IMR-90 (cell line): ENCODE measurements around the gene MPPED1. TPM values are rescaled to one million over a fixed set of nuclear protein-coding genes. Genes with fewer than 3 reads are reported as not detected.

Experiments
- ATAC-seq: fragments of 200-7000 bp; cut with Tn5 transposase; 2 replicates; pipeline ENCODE4 v1.9.1; 2020; ENCODE audit warnings: low read depth, mild to moderate bottlenecking, moderate library complexity
- BruUV-seq: library from RNA; stranded (reverse); fragments of 400-500 nt; replicated peaks from 2 replicates; lab custom pipeline; 2021; lab: Mats Ljungman, UMichigan
- CTCF ChIA-PET: fragments of 300-600 bp; formaldehyde crosslinking; extraction: SDS; loops from one replicate; lab custom pipeline; 2021; ENCODE audit warnings: antibody characterized with exemption; lab: Yijun Ruan, JAX
- POLR2A ChIA-PET: fragments of 300-600 bp; sonication (Branson Sonifier 250); formaldehyde crosslinking; loops from one replicate; lab custom pipeline; 2022; ENCODE audit warnings: antibody characterized with exemption; ENCODE audit not compliant: unreplicated experiment; lab: Charles Lee
- DNase-seq: peaks from one replicate; pipeline ENCODE4 v3.0.0; 2013
- H2AFZ ChIP-seq: replicated peaks from 2 replicates; pipeline ENCODE3; 2013; ENCODE audit warnings: low read length, mild to moderate bottlenecking; ENCODE audit not compliant: poor library complexity
- H2AK5ac ChIP-seq: 2 replicates; pipeline ENCODE4 v1.6.1; 2013; ENCODE audit warnings: low read depth, low read length, inconsistent platforms
- H2AK9ac ChIP-seq: replicated peaks from 2 replicates; pipeline ENCODE3; 2013; ENCODE audit warnings: mild to moderate bottlenecking, low read depth, low read length, moderate library complexity; ENCODE audit not compliant: poor library complexity
- H2BK120ac ChIP-seq: 2 replicates; pipeline ENCODE4 v1.6.1; 2013; ENCODE audit warnings: low read depth, low read length, inconsistent platforms
- H2BK15ac ChIP-seq: 3 replicates; pipeline ENCODE4 v1.6.1; 2013; ENCODE audit warnings: low read depth, low read length, inconsistent platforms
- H2BK20ac ChIP-seq: 2 replicates; pipeline ENCODE4 v1.6.1; 2013; ENCODE audit warnings: low read depth, mild to moderate bottlenecking, inconsistent platforms, low read length, moderate library complexity
- H2BK5ac ChIP-seq: 2 replicates; pipeline ENCODE4 v1.6.1; 2013; ENCODE audit warnings: mild to moderate bottlenecking, low read depth, low read length, inconsistent platforms; ENCODE audit not compliant: poor library complexity, severe bottlenecking
- H3K14ac ChIP-seq: replicated peaks from 2 replicates; pipeline ENCODE4 v1.6.1; 2013; ENCODE audit warnings: low read depth, low read length, inconsistent platforms
- H3K18ac ChIP-seq: 2 replicates; pipeline ENCODE4 v1.6.1; 2013; ENCODE audit warnings: low read depth, low read length, control low read depth
- H3K23ac ChIP-seq: 2 replicates; pipeline ENCODE4 v1.6.1; 2013; ENCODE audit warnings: low read depth, low read length, inconsistent platforms
- H3K27ac ChIP-seq: 2 replicates; pipeline ENCODE4 v1.5.1; 2013; ENCODE audit warnings: mild to moderate bottlenecking, control low read depth, low read length; ENCODE audit not compliant: insufficient read depth
- H3K27me3 ChIP-seq: 2 replicates; pipeline ENCODE4 v1.6.1; 2013; ENCODE audit warnings: low read length; ENCODE audit not compliant: control insufficient read depth, insufficient read depth
- H3K36me3 ChIP-seq: 2 replicates; pipeline ENCODE4 v1.6.1; 2013; ENCODE audit warnings: low read length, mixed read lengths; ENCODE audit not compliant: control insufficient read depth, insufficient read depth
- H3K4ac ChIP-seq: 2 replicates; pipeline ENCODE4 v1.6.1; 2013; ENCODE audit warnings: low read depth, low read length, inconsistent platforms
- H3K4me1 ChIP-seq: 2 replicates; pipeline ENCODE4 v1.6.1; 2013; ENCODE audit warnings: low read length, mixed read lengths; ENCODE audit not compliant: control insufficient read depth, insufficient read depth
- H3K4me2 ChIP-seq: 2 replicates; pipeline ENCODE4 v1.6.1; 2013; ENCODE audit warnings: low read depth, mild to moderate bottlenecking, control low read depth, low read length, moderate library complexity
- H3K4me3 ChIP-seq: 2 replicates; pipeline ENCODE4 v1.5.1; 2013; ENCODE audit warnings: low read depth, mild to moderate bottlenecking, control low read depth, low read length, moderate library complexity; ENCODE audit not compliant: insufficient read depth
- H3K56ac ChIP-seq: 2 replicates; pipeline ENCODE4 v1.6.1; 2013; ENCODE audit warnings: low read length, inconsistent platforms; ENCODE audit not compliant: insufficient read depth; ENCODE audit errors: extremely low read depth
- H3K79me1 ChIP-seq, 2 experiments: 2 replicates each; pipeline ENCODE4 v1.6.1; 2013; ENCODE audit warnings: low read length in 2 of 2, inconsistent platforms in 1 of 2, low read depth in 1 of 2
- H3K9ac ChIP-seq: 2 replicates; pipeline ENCODE4 v1.6.1; 2013; ENCODE audit warnings: low read depth, low read length, control low read depth
- H3K9me1 ChIP-seq: 2 replicates; pipeline ENCODE4 v1.6.1; 2013; ENCODE audit warnings: low read length, inconsistent platforms; ENCODE audit not compliant: insufficient read depth
- H3K9me3 ChIP-seq: 2 replicates; pipeline ENCODE4 v1.6.1; 2013; ENCODE audit warnings: low read length; ENCODE audit not compliant: control insufficient read depth, insufficient read depth
- H4K20me1 ChIP-seq: 2 replicates; pipeline ENCODE4 v1.6.1; 2013; ENCODE audit warnings: low read length, inconsistent platforms; ENCODE audit not compliant: insufficient read depth
- H4K5ac ChIP-seq: 2 replicates; pipeline ENCODE4 v1.6.1; 2013; ENCODE audit warnings: mild to moderate bottlenecking, low read depth, low read length, control low read depth
- H4K8ac ChIP-seq, 2 experiments: 2 replicates each; pipeline ENCODE4 v1.6.1; 2013; ENCODE audit warnings: low read depth in 2 of 2, low read length in 2 of 2, control low read depth in 1 of 2, inconsistent platforms in 1 of 2
- H4K91ac ChIP-seq: 2 replicates; pipeline ENCODE4 v1.6.1; 2013; ENCODE audit warnings: low read depth, low read length, inconsistent platforms; ENCODE audit not compliant: insufficient read depth
- BHLHE40 ChIP-seq: fragments of 150-350 bp; IDR thresholded peaks from 2 replicates; pipeline ENCODE4 v1.6.1; 2016; ENCODE audit warnings: mild to moderate bottlenecking, low read depth, low read length
- CEBPB ChIP-seq: IDR thresholded peaks from 2 replicates; pipeline ENCODE4 v1.6.1; 2012; ENCODE audit warnings: low read depth, low read length, improper control_type of control experiment
- CHD1 ChIP-seq: IDR thresholded peaks from 2 replicates; pipeline ENCODE4 v1.6.1; 2012; ENCODE audit warnings: low read depth, low read length, improper control_type of control experiment
- FOS ChIP-seq: fragments of 150-350 bp; IDR thresholded peaks from 2 replicates; pipeline ENCODE4 v1.6.1; 2016; ENCODE audit warnings: low read depth, low read length
- MAFK ChIP-seq: IDR thresholded peaks from 2 replicates; pipeline ENCODE4 v1.6.1; 2012; ENCODE audit warnings: low read depth, low read length, improper control_type of control experiment
- MAZ ChIP-seq: IDR thresholded peaks from 2 replicates; pipeline ENCODE4 v1.6.1; 2012; ENCODE audit warnings: low read depth, mild to moderate bottlenecking, low read length, improper control_type of control experiment, moderate library complexity, borderline replicate concordance
- MXI1 ChIP-seq: IDR thresholded peaks from 2 replicates; pipeline ENCODE4 v1.6.1; 2012; ENCODE audit warnings: low read depth, mild to moderate bottlenecking, low read length, moderate library complexity, borderline replicate concordance
- NFE2L2 ChIP-seq: fragments of 150-350 bp; IDR thresholded peaks from 2 replicates; pipeline ENCODE4 v1.6.1; 2016; ENCODE audit warnings: low read depth, mild to moderate bottlenecking, low read length
- POLR2A ChIP-seq: IDR thresholded peaks from 2 replicates; pipeline ENCODE4 v1.6.1; 2012; ENCODE audit warnings: mild to moderate bottlenecking, low read depth, low read length
- RAD21 ChIP-seq: IDR thresholded peaks from 2 replicates; pipeline ENCODE4 v1.6.1; 2012; ENCODE audit warnings: low read length, improper control_type of control experiment
- RCOR1 ChIP-seq: IDR thresholded peaks from 2 replicates; pipeline ENCODE4 v1.6.1; 2012; ENCODE audit warnings: mild to moderate bottlenecking, low read length, improper control_type of control experiment; ENCODE audit not compliant: insufficient replicate concordance
- RFX5 ChIP-seq: IDR thresholded peaks from 2 replicates; pipeline ENCODE4 v1.8.0; 2012; ENCODE audit warnings: low read depth, mild to moderate bottlenecking, low read length, moderate library complexity
- SMC3 ChIP-seq: fragments of 150-350 bp; IDR thresholded peaks from 2 replicates; pipeline ENCODE4 v1.6.1; 2016; ENCODE audit warnings: low read depth, mild to moderate bottlenecking, antibody characterized with exemption, low read length, moderate library complexity
- WGBS, 2 experiments: methylation state at CpG; one replicate each; pipeline versions ENCODE4 v1.1.5 to v1.1.7; 2013; ENCODE audit warnings: missing lambda C conversion rate in 2 of 2; ENCODE audit not compliant: insufficient read length in 1 of 2; ENCODE audit errors: extremely low coverage in 2 of 2; 5-methylcytosine and 5-hydroxymethylcytosine counted together
- dilution Hi-C: fragments of 300-500 bp; cut with HindIII; formaldehyde crosslinking; loops from one replicate; pipeline ENCODE4 v1.14.3; 2018; ENCODE audit warnings: low sequenced_read_pairs; ENCODE audit not compliant: unreplicated experiment
- in situ Hi-C: fragments of 300-500 bp; cut with MboI; formaldehyde crosslinking; loops from 3 replicates; pipeline ENCODE4 v1.14.3; 2019; ENCODE audit warnings: low sequenced_read_pairs, inconsistent platforms, mixed read lengths
- intact Hi-C: fragments of 100-400 bp; cut with micrococcal nuclease; formaldehyde crosslinking; loops from 2 replicates; pipeline ENCODE4 v1.10.0; 2022
- polyA plus RNA-seq, 3 experiments: library from polyadenylated mRNA; depleted of rRNA; stranded (reverse); fragments of >200 nt; gene quantifications; 2 replicates each; pipeline ENCODE4 v1.2.3, GENCODE V29; 2012; ENCODE audit warnings: low replicate concordance in 1 of 3
- total RNA-seq: library from RNA; depleted of rRNA; stranded (reverse); fragments of >200 nt; gene quantifications from 2 replicates; pipeline ENCODE4 v1.2.3, GENCODE V29; 2012
- TF ChIP-seq, protein P1 (sequence below): fragments of 150-350 bp; IDR thresholded peaks from 2 replicates; pipeline ENCODE4 v1.6.1; 2016; ENCODE audit warnings: low read depth, mild to moderate bottlenecking, low read length, moderate library complexity, borderline replicate concordance
- TF ChIP-seq, protein P2 (sequence below): conservative IDR thresholded peaks from 2 replicates; pipeline ENCODE4 v1.5.1; 2012; ENCODE audit warnings: mild to moderate bottlenecking, low read depth, low read length, improper control_type of control experiment
- TF ChIP-seq, protein P3 (sequence below): fragments of 150-350 bp; IDR thresholded peaks from 2 replicates; pipeline ENCODE4 v1.6.1; 2017; ENCODE audit warnings: mild to moderate bottlenecking, antibody characterized with exemption, low read length, low read depth

Gene MPPED1
- total and polyA plus RNA-seq, 2 of the 4 experiments (the other 2 are of a cell fraction): not detected

DNA sequence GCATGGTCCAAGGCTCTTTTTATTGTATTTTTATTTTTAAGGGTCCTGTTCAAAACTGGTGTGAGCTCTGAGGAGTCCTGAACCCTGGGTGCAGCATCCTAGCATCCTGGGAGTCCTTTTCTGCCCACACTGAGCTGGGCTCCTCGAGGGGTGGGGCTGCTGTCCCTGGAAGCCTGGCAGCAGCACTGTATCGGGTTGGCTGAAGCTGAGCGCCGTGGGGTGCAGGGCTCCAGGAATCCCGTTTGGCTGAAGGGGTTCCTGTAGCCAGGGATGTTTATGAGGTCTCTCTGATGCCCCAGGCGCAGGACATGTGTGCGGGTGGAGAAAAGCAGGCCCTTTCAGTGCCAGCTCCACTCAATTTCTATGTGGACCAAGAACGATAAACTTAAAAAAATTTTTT lies 95.4 kb downstream of the MPPED1 start:
- no peaks in the 10 kb centered on the region for H3K4me1 ChIP-seq
- ChIA-PET POLR2A (no interaction called here), CTCF (no interaction called here)
- no peak overlapping the region for H4K5ac ChIP-seq
- H2AFZ ChIP-seq: no peak overlapping the region
- H2BK120ac ChIP-seq: no peak overlapping the region
- no peaks in the 10 kb centered on the region for H3K79me1 ChIP-seq
- WGBS, 2 experiments: no CpG with 5 or more reads among the region's 8 CpGs
- no peaks in the 10 kb centered on the region for H4K20me1 ChIP-seq
- no peak overlapping the region for H3K4me2 ChIP-seq
- no peak overlapping the region for H2AK5ac ChIP-seq
- H3K36me3 ChIP-seq: no peaks in the 10 kb centered on the region
- no peak overlapping the region for H3K14ac ChIP-seq
- ATAC-seq (no peak), DNase-seq (no peak)
- no peak overlapping the region for H2BK5ac ChIP-seq
- in situ Hi-C loops: no loop called here
- no peak overlapping the region for H3K18ac ChIP-seq
- intact Hi-C loops: no loop called here
- no peak overlapping the region for H3K9ac ChIP-seq
- no peak overlapping the region for H3K27ac ChIP-seq
- no peaks in the 10 kb centered on the region for H3K27me3 ChIP-seq
- H3K9me3 ChIP-seq: peaks cover 21% of the 10 kb centered on the region
- H2BK20ac ChIP-seq: no peak overlapping the region
- dilution Hi-C loops: no loop called here
- no peak overlapping the region for H4K8ac ChIP-seq
- no peak overlapping the region for H3K4ac ChIP-seq
- no peak overlapping the region for H3K4me3 ChIP-seq
- H3K56ac ChIP-seq: no peak overlapping the region
- H3K23ac ChIP-seq: no peak overlapping the region
- TF ChIP-seq POLR2A (no peak), MXI1 (no peak), CHD1 (no peak), RCOR1 (no peak), CEBPB (no peak), FOS (no peak), BHLHE40 (no peak), RAD21 (no peak), MAZ (no peak), RFX5 (no peak), NFE2L2 (no peak), SMC3 (no peak), MAFK (no peak)
- TF ChIP-seq, protein P1, sequence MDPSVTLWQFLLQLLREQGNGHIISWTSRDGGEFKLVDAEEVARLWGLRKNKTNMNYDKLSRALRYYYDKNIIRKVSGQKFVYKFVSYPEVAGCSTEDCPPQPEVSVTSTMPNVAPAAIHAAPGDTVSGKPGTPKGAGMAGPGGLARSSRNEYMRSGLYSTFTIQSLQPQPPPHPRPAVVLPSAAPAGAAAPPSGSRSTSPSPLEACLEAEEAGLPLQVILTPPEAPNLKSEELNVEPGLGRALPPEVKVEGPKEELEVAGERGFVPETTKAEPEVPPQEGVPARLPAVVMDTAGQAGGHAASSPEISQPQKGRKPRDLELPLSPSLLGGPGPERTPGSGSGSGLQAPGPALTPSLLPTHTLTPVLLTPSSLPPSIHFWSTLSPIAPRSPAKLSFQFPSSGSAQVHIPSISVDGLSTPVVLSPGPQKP: no peak
- TF ChIP-seq, protein P2, sequence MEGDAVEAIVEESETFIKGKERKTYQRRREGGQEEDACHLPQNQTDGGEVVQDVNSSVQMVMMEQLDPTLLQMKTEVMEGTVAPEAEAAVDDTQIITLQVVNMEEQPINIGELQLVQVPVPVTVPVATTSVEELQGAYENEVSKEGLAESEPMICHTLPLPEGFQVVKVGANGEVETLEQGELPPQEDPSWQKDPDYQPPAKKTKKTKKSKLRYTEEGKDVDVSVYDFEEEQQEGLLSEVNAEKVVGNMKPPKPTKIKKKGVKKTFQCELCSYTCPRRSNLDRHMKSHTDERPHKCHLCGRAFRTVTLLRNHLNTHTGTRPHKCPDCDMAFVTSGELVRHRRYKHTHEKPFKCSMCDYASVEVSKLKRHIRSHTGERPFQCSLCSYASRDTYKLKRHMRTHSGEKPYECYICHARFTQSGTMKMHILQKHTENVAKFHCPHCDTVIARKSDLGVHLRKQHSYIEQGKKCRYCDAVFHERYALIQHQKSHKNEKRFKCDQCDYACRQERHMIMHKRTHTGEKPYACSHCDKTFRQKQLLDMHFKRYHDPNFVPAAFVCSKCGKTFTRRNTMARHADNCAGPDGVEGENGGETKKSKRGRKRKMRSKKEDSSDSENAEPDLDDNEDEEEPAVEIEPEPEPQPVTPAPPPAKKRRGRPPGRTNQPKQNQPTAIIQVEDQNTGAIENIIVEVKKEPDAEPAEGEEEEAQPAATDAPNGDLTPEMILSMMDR: no peak
- TF ChIP-seq, protein P3, sequence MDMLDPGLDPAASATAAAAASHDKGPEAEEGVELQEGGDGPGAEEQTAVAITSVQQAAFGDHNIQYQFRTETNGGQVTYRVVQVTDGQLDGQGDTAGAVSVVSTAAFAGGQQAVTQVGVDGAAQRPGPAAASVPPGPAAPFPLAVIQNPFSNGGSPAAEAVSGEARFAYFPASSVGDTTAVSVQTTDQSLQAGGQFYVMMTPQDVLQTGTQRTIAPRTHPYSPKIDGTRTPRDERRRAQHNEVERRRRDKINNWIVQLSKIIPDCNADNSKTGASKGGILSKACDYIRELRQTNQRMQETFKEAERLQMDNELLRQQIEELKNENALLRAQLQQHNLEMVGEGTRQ: no peak
- H2BK15ac ChIP-seq: no peak overlapping the region
- H4K91ac ChIP-seq: no peak overlapping the region
- no TSS peak for BruUV-seq
- H3K9me1 ChIP-seq: no peaks in the 10 kb centered on the region
- H2AK9ac ChIP-seq: no peak overlapping the region
